ENCODE data around the gene LATS1.
"Not testable (repeated sequence)": the region's sequence is repeated elsewhere in the genome, so short reads cannot be mapped to it uniquely, and the experiment has no call there.

Gene LATS1

DNA sequence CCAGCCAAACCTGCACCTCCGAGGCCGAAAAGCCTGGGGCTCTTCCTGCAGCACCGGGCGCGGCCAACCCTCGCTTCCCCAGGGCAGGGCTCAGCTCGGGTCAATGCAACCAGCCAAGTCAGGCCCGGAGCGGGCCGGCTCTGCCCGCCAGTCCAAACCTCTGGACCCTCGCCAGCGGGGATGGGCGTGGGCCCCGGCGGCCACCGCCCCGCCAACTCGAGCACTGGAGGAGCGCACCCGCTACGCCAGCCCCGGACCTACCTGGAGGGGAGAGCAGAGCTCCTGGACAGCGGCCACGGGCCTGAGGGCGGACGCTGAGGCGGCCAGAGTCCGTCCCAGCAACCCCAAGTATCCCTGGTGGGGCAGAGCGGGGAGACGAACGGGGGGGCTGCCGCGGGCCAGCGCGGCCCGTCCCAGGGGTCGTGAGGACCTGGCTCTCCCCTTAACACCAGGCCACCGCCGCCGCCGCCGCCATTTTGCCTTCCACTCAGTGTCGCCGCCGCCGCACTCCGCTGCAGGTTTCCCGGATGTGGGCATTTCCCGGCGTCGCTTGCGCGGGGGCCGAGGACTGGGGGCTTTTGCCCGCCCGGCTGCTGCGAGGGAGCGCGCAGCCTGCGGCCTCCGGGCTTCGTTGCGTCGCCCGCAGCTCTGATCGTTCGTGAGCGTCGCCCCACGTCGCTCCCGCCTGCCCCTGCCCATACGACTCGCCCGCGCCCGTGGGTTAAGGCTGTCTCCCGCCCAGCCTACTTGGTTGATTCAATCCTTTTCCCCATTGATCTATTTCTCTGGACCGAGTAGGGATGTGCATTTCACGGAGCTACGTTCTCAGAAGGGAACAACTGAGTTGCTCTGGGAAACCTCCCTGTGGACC, at the start of gene LATS1:
TSS of gene LATS1 (minus strand) at position 514 of the 871 bp plus-strand sequence. CDS start 15,975 bp downstream, outside the sequence.
- peak; percentile 93 for DNase-seq

DNA sequence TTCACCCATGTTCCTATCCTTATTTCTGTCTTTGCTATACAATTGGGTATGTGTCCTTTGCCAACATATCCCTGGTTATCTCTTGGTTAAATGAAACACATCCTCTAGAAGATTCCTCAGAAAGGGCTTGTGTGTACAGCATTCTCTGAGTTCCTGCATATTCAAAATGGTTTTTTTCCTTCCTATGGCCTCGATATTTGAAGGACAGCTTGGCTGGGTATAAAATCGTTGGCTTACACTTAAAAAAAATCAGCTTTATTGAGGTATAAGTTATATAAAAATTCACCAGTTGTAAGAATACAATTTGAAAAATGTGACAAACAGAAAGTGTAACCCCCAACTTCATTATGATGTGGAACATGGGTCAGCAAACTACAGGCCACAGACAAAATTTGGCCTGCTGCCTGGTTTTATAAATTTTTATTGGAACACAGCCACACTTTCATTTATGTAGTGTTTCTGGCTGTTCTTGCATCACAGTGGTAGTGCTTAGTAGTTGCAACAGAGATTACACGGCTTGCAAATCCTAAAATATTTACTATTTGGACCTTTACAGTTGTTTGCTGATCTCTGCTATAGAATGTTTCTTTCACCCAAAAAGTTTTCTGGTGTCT, 48.4 kb upstream of the LATS1 start:
- no peak for DNase-seq

DNA sequence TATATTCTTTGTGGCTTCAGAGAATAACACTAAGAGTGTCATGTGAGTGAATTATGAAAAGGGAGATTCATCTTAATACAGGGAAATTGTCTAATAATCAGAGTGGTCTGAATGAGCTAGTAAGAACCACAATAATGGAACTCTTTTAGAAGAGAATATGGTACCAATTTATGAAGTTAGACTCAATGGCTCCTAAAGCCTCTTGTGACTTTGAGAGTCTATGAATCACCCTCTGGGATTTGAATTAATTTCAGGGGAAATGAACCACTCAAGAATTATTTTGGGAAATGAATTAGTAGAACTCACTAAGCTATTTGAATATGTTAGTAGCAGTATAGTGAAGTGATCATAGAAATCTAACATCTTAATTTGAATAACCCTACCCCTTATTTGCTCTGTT, 46.0 kb upstream of the LATS1 start:
- no peak for DNase-seq

DNA sequence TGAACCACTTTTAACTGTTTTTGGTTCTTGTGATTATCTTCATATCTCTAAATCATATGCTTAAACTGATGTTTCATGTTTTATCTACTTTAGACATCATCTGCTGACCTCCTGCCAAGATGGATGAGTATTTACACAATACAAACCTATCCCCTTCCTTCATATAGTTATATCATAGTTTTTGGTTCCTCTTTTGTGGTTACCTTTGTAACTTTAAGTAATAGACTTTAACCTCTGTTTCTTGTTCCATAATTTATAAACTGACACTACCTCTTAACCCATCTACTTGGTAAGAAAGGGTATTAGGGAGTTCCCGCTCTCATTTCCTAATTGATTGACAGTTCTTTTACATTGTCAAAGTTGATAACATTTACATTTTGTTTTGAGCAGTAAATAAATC, 43.5 kb upstream of the LATS1 start:
- DNase-seq, result no peak

DNA sequence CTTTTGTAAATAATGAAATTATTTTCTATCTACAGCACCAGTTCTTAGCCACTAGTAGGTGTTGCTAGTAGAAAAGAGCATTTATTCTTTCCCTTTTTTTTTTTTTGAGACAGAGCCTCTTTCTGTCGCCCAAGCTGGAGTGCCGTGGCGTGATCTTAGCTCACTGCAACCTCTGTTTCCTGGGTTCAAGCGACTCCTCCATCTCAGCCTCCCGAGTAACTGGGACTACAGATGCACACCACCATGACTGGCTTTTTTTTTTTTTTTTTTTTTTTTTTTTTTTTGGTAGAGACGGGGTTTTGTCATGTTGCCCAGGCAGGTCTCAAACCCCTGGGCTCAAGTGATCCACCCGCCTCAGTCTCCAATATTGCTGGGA, 38.3 kb upstream of the LATS1 start:
- DNase-seq, result no peak

DNA sequence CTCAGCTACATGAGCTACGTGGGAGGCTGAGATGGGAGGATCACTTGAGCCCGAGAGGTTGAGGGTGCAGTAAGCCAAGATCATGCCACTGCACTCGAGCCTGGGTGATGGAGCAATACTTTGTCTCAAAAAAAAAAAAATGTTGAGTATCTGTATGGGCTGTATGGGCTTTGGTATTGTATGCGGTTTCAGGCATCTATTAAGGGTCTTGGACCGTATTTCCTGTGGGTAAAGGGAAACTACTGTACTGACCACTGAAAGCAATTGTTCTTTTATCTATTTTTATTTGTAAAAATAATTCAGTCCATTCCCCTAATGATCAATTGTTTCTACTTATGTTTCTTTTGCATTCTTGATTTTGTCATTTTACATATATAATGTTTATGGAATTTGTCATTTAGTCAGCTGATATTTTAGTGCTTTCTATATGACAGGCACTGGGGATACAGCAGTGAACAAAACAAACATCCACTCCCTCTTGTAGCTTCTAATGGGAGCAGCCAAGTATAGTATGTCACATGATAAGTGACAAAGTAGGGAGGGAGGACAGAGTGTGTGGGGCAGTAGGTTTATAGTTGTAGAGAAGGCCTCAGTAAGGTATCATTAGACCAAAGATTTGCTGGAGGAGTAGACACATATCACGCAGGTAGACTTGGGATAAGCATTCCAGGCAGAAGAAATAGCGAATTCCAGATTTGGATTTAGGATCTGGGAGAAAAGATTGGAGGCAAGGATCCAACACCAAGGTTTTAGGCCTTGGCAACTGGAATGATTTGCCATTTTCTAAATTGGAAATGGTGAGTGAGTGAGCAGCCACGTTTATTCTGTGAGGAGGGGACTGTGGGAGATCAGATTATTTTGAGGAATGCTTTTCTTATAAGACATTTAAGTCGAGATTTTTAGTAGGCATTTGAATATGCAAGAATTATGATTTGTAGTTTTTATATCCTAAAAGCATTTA, 37.7 kb upstream of the LATS1 start:
- DNase-seq, result no peak

DNA sequence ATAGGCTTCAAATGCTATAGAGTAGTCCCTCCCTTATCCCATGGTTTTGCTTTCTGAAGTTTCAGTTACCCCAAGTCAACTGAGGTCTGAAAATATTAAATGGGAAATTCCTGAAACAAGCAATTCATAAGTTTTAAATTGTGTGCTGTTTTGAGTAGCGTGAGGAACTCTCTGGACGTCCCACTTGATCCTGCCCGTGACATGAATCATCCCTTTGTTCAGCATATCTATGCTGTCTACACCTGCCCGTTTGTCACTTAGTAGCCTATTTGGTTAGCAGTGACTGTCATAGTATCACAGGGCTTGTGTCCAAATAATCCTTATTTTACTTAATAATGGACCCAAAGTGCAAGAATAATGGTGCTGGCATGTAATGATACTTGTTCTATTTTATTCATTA, 36.6 kb upstream of the LATS1 start:
- DNase-seq, result no peak

DNA sequence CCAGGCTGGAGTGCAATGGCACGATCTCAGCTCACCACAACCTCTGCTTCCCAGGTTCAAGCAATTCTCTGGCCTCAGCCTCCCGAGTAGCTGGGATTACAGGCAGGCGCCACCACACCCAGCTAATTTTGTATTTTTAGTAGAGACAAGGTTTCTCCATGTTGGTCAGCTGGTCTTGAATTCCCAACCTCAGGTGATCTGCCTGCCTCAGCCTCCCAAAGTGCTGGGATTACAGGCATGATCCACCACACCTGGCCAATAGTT, 35.4 kb upstream of the LATS1 start:
- not testable (repeated sequence) for DNase-seq

DNA sequence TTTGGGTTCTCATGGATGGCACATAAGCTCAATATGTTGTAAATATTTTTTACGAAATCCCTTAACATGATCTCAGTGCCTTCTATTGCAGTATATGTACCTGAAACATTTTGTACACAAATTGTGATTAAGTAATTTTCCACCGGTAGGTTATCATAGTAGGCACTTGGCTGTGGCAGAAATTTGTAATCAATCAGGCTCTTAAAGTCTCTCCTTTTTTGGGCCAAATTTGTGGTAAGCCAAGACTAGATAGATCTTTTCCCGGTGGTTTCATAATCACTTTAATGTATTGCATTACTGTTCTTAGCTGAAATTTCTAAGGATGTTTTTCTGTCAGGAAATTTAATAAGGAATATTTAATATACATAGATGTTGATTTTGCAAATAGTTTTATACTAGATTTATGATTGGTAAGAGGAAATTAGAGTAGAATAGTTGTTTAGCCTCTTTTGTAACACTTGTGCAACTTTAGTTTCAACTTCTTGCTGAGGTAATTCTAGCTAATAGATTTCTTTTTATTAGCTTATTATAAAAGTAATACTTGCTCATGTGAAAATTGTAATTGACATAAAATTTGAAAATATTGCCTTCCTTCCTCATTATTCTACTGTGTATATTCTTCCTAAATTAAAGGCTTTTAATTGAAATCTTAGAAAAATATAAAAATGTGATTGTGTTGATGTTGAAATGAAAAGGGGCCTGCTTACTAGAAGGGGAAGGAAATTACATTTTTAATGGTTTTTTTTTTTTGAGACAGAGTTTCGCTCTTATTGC, 34.9 kb upstream of the LATS1 start:
- DNase-seq, result no peak

DNA sequence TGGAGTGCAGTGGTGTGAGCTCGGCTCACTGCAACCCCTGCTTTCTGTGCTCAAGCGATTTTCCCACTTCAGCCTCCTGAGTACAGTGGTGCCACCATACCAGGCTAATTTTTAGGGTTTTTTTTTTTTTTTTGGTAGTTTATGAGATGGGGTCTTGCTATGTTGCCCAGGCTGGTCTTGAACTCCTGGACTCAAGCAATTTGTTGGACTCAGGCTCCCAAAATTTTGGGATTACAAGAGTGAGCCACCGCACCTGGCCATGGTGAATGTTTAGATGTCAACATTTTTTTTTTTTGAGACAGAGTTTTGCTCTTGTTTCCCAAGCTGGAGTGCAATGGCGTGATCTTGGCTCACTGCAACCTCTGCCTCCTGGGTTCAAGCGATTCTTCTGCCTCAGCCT, 34.0 kb upstream of the LATS1 start:
- DNase-seq, result not testable (repeated sequence)

DNA sequence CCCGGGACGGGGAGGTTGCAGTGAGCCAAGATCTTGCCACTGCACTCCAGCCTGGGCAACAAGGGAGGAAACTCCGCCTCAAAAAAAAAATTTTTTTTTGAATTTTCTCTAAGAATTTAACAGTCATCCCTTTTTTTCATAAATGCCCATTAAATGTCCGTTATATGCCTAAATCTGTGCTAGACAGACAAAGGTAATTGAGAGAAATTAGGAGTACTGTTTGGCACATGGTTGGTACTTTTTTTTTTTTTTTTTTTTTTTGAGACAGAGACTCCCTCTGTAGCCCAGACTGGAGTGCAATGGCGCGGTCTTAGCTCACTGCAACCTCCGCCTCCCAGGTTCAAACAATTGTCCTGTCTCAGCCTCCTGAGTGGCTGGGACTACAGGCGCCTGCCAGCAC, 33.3 kb upstream of the LATS1 start:
- no peak for DNase-seq

DNA sequence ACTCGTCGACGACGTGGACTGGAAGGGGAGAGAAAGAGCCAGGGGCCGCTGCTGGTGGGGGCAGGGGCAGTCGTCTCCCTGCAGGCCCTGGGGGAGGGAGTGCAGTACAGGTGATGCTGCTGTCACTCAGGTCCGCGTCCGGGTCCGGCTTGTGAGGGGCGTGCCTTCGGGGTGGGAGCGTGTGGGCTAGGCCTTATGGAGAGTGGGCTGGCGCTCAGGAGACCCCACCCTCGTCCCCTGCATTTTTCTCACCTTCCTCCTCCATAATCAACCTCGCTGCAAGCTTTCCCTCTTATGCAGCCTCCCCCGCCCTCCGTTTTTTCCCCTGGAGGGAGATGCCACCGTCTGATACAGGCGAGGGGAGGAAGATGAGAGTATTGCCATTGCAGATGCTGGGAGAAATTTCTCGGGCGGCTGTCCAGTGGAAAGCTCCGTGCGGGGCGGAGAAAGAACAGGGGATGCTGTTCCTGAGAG, 32.3 kb upstream of the LATS1 start:
- peak; percentile 61 for DNase-seq

DNA sequence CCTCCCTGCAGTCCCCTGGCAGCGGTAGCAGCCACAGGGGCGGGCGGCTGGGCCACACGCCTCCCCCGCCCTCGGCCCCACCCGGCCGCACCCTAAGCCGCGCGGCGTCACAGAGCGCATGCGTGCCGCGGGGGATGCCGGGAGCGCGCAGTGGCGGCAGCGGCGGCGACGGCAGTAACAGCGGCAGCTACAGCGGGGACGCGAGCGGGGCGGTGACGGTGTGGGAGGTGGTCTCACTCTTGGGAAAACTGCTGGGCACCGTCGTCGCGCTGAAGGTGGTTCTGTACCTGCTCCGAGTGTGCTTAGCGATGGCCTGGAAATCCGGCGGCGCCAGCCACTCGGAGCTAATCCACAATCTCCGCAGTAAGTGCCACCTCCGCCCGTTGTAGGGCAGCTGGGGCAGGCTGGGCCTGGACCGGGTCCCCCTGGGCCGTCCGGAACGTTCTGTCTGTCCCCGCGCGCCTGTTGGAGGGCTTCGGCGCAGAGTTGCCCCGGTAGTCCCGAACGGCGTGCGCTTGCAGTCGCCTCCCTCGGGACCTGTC, 31.8 kb upstream of the LATS1 start, which contains the start of gene PCMT1:
TSS of gene PCMT1 (plus strand) at position 148 of the 542 bp plus-strand sequence. CDS start at position 309, 161 bp downstream.
- peak; percentile 89 for DNase-seq

DNA sequence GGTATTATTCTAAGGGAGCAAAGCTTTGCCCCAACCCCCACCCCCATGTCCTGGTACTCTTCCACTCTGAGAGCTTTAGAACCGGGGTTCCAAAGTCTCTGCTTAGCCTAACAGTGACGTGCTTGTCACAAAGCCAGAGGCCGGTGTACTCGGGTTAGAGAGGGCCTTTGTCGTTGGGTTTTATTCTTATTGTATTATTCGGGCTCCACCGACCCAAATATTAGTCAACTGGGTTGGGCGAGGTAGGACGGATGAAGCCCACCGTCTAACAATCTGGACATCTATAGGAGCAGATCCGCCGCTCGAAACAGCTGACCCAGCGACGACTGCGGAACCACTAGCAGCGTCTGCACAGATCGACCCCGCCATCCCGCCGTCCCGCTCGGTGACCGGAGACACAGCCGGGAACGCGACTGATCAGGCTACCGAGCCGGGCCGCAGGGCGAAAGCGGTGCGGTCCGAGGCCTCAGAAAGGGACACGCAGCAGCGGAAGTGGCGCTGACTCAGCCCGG, 31.2 kb upstream of the LATS1 start:
- DNase-seq, result not testable (repeated sequence)

DNA sequence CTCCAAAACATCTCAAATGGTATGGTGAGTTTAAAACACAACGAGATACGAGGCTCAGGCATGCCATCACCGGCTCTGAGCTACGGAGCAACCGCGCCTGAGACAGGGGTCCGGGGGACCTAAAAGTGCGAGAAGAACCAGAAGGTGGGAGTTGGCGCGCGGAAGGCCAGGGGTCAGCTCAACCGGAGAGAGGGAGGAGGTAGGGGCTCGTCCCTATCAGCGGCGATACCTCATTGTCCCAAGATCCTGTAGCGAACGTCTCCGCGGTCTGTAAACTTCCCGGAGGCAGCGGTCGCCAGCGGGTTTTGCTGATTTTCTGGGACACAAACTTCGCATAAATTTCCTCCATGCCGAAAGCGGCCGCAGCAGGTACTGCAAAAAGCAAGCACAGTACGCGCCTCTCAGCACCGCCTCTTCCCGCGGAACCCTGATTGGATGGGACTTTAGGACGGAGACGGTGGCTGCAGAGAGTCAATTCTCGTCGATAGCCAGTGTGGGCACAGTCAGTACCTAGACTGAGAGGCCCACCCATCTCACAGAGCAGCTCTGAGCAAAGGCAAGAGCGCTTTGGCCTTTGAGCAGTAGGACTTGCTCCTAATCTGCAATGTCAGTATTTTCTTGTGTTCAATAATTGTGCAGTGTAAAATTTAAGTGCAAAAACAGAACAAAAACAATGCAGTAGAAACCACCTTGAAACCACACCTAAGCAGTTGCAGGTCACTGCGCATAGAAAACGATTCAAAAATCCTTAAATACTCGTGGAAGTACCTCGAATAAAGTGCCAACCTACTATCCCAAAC, 28.4 kb upstream of the LATS1 start, which contains the start of gene NUP43:
TSS of gene NUP43 (minus strand) at position 383 of the 800 bp plus-strand sequence. CDS start at position 349, 34 bp downstream.
- DNase-seq, result peak; percentile 96

DNA sequence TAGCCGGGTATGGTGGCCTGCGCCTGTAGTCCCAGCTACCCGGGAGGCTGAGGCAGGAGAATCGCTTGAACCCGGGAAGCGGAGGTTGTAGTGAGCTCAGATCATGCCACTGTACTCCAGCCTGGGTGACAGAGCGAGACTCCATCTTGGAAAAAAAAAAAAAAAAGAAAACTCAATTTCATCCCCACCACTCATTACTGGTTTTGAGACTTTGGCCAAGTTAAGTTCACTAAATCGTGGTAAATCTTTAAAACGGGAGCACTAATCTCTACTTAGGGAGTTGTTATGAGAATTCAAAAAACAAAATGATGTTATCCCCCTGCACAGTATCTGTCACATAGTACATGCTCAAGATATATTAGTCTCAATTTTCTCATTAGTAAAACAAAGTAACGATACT, 27.4 kb upstream of the LATS1 start:
- not testable (repeated sequence) for DNase-seq

DNA sequence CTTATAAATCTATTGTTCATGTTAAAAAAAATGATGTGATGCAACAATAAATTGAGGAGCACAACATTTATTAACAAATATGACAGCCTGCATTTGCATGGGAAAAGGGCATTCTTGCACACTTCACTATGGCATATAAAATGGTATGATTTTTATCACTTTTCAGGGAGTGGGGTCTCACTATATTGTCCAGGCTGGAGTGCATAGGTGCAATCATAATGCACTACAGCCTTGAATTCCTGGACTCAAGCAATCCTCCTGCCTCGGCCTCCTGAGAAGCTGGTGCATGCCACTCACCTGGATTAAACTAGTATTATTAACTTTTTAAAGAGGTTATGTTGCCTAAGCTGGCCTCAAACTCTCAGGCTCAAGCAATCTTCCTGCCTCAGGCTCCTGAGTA, 17.0 kb upstream of the LATS1 start:
- DNase-seq, result no peak

DNA sequence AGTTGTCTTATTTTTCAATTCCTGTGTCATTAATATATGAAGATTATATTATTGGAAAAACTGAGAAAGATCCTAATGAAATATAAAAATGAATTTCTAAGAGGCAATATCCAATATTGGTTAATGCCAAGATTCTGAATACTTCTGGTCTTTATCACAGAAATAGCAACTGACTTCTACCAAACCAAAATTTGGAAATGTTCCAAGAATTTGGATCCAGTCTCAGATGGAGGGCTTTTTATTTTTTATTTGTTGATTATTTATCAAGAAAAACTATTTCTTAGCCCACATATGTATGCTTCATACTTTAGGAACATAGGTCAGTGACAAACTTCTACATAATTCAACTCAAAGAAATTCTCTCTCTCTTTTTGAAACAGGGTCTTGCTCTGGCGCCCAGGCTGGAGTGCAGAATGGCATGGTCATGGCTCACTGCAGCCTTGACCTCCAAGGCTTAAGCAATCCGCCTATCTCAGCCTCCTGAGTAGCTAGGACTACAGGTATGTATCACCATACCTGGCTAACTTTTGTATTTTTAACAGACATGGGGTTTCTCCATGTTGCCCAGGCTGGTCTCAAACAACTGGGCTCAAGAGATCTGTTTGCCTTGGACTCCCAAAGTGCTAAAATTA, 15.3 kb upstream of the LATS1 start:
- no peak for DNase-seq

DNA sequence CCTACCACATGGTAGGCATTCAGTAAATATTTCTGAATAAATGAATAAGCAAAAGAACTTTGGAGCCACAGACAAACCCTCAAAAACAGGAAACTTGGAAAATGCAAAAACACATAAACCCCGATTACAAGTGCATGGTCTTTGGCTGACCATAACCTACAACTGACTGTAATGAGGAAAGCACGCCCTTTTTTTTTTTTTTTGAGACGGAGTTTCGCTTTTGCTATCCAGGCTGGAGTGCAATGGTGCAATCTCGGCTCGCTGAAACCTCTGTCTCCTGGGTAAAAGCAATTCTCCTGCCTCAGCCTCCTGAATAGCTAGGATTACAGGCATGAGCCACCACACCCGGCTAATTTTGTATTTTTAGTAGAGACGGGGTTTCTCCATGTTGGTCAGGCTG, 11.9 kb upstream of the LATS1 start:
- DNase-seq, result no peak

DNA sequence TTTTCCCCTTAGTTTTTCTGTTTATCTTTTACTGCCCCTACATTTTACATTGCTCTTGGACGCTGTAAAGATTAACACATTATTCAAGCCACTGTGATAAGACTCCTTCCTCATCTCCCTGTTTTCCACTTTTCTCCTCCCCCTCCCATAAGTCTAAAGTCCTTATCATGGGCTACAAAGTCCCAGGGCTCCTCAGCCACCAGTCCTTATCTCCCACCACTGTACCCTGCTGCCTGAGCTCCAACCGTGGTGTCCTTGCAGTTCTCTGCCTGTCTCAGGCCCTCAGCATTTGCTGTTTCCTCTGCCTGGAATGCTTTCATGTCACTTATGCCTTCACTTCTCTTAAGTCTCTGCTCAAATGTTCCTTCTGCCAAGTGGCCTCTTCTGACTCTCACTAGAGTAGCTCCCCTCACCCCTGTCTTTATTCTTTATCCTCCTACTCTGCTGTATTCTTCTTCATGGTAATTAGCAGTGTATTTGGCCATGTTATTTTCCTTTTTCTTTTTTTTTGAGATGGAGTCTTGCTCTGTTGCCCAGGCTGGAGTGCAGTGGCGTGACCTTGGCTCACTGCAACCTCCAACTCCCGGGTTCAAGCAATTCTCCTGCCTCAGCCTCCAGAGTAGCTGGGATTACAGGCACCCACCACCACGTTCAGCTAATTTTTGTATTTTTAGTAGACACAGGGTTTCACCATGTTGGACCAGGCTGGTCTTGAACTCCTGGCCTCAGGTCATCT, 10.8 kb upstream of the LATS1 start:
- DNase-seq, result no peak
